Fibroblast of peridontal ligament (primary cell): ENCODE data around the gene CCND1.
"Not testable (repeated sequence)": the region's sequence is repeated elsewhere in the genome, so short reads cannot be mapped to it uniquely, and the experiment has no call there.

Source experiments
- DNase-seq: peaks from one replicate; pipeline ENCODE4 v3.0.0-alpha.2; 2010; ENCODE audit errors: extremely low read depth

CCND1 gene

DNA sequence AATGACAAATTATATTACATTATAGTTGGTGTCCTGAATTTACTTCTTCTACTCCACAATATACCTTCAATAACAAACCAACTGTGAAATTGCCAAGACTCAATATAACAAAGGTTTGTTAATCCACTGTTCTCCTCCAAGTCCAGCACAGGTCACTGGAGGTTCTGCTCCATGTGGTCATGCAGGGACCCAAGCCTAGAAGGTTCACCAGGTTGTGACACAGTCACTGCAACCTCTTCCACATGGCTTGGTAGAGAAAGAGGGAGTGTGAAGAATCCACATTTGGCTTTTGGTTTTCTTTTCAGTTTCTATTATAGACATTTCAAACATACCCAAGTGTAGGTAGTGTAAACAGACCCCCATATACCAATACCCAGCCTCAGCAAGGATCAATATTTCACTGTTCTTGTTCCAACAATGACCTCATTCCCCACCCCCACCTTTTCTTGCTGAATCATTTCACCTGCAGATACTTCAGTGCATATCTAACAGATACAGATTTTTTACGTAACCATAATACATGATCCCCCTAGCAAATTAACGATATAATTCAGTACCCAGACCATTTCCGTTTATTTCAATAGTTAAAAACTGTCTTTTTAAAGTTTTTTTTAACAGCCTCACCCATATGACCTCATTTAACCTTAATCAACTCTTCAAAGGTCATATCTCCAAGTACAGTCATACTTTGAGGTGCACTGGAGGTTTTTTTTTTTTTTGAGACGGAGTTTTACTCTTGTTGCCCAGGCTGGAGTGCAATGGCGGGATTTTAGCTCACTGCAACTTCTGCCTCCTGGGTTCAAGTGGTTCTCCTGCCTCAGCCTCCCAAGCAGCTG lies 48.7 kb downstream of the CCND1 start:
- DNase-seq = no peak

DNA sequence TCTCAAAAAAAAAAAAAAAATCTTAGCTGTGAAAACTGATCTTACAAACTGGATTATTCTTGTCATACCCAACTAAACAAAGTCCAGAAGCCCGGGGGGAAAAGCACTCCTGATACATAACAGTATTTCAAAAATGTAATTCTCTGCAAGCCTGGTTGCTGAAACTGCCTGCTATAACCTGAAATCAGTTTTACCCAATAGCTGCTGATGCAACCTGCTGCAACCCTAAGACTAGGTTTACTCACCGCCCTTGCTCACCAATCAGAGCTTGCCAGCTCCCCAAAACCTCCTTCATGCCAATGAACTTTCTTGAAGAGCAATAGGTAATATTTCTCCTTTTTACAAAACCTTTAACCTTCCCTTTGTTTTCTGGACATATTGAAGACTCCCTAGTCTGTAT lies 50.5 kb downstream of the CCND1 start:
- DNase-seq = peak; percentile 48

DNA sequence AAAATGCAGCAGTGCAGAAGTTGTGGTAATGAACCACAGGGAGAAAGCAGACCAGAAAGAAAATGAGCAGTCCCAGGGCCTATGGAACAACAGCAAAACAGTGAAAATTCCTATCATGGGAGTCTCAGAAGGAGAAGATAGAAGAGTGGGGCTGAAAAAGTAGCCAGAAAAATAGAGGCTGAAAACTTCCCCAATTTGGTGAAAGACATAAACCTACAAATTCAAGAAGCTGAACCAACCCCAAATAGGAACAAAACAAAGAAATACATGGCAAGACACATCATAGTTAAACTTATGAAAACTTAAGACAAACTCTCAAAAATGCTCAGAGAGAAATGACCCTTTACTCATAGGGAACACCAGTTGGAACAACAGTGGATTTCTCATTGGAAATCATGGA lies 51.5 kb downstream of the CCND1 start:
- DNase-seq = no peak

GRCh38 chr11:69694781-69695180 lies 53.8 kb downstream of the CCND1 start:
- DNase-seq = no peak

DNA sequence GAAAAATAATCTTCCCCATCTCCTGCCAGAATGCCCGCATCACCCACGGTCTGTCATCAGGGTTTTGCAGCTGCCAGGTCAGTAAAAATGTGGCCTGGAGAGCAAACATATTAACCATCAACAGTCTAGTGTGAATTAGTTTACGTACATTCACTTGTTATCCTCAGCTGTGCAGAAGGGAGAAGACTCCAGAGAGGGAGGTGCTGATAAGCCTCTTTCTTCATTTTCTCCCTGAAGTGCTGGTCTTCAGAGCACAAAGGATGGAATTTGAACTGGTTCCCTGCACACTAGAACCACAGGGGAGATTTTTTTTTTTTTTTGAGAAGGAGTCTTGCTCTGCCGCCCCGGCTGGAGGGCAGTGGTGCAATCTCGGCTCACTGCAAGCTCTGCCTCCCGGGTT lies 54.6 kb downstream of the CCND1 start:
- no peak for DNase-seq

DNA sequence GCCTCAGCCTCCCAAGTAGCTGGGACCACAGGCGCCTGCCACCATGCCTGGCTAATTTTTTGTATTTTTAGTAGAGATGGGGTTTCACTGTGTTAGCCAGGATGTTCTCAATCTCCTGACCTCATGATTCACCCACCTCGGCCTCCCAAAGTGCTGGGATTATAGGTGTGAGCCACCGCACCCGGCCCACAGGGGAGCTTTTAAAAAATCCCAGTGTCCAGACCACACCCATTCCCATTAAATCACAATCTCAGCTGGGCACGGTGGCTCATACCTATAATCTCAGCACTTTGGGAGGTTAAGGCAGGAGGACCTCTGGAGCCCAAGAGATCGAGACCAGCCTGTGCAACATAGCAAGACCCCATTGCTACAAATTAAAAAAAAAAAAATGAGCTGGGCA lies 55.0 kb downstream of the CCND1 start:
- DNase-seq = not testable (repeated sequence)

GRCh38 chr11:69696749-69697468 lies 56.0 kb downstream of the CCND1 start:
- no peak for DNase-seq

DNA sequence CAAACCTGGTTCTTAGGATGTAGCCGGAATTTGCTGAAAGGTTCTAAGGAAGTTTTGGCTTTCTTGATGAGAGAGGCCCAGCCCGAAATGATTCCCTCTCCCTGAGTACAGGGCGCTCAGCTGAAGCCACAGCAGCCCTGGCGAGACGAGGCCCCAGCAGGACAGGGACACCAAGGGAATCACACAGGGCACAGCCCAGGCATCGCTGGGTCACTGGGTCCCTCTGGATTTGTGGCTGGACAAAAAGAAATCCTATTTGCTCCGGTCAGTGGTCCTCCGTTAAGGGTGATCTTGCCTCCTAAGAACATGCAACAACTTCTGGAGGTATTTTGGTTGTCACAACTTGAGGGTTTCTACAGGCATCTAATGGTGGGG lies 56.5 kb downstream of the CCND1 start:
- DNase-seq = no peak

GRCh38 chr11:69697861-69698260 lies 56.9 kb downstream of the CCND1 start:
- DNase-seq = no peak

- DNase-seq = no peak
Observed at GRCh38 chr11:69698362-69698761, 57.4 kb downstream of the CCND1 start.

DNA sequence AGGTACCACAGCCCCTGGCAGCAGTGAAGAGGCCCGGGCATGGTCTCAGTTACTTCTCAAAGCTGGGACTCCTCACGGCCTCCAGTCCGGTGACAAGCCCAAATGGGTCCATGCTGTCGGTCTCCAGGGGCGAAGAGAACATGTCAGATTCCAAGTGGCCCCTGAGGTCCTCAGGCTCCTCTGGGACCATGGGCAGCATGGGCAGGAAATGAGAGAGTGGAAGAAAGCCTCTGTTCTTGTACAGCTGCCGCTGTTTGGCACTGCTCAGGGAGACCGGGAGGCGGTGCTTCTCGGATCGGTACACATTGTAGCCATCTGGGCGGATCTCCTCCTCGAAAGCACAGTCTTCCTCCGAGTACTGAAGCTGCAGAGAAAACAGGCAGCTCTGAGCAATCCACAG lies 58.3 kb downstream of the CCND1 start:
- no peak for DNase-seq

DNA sequence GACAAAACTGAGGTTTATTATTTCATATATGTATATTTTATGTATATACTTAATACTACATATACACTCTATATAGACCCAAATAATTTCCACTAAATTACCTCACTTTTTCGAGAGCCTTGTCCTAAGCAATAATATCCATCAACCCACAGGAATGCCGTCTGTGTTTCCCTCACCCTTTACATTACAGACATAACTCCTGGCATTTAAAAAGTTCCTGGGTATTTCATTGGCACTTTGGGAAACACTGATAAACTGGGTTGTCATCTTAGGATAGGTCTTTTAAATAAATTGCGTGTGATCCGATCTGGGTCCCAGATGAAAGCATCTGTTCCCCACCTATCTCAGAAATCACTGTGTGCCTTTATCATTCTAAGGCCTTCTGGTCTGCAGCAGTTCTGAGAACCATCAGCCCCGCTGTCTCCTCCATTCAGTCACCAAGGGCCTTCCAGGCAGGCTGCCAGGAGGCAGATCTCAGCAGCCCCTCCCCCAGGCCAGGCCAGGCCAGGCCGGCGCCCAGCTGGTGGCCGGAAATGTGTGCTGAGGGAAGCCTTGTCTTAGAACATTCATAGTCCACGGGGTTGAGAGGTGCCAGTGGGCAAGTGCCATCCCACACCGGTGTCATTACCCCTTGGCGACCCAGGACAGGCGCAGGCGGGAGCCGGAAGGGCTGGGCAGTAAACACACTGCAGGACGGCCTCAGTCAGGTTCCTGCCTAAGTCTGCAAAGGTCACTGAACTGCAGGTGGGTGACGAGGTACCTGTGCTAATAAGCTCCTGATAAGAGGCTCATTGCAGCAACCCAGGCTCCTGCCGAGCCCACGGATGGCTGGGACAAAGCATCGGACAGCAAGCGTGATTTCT lies 59.6 kb downstream of the CCND1 start:
- peak; percentile 10 for DNase-seq

DNA sequence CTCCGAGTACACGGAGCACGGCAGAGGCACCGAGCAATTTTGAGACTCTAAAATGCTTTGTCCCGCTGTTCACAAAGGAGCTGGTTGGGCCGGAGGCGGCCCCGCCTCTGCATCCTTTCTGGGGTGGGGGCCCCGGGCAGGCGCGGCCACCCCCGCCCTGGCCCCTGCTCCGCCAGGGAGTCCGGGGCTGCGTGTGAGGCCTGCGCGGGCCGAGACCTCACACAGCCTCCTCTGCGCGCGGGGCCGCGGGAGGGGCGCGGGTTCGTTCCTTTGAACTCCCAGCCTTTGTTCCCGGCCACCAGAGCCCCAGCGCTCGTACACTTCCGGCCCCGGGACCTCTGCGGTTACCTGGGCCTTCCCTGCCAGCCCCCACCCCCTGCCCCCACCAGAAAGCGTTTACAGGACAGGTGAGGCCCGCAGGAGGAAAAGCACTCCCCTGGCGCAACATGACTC lies 61.3 kb downstream of the CCND1 start:
- no peak for DNase-seq

DNA sequence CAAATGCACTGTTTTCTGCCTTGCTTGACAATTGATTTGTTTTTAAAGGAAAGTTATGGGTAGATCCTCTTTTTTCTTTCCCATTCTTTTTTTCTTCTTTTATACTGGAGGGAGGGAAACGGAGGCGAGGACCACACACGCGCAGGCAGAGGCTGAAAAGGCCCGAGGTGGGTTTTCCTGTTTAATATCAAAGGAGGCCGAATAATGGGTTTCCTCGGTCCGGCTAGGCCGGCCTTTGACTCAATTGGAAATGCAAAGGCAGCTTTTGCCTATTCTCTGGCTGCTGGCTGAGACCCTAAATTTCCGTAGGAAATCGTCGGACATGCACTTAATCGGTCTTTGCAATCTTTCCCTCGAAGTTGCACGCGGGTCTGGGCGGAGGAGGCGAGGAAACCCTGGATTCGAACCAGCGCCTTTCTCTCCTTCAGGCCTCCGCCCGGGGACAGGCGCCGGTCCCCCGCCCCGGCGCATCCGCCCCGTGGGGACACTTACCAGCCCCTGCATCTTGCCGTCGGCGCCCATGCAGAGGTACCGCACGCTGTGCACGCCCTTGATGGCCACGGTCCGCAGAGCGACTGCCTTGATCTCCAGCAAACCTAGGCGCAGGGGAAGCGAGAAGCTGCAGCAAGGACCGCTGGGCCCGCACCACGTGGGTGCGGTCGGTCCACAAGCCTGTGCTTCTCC lies 62.0 kb downstream of the CCND1 start:
- DNase-seq = no peak

GRCh38 chr11:69703453-69703767 lies 62.5 kb downstream of the CCND1 start:
- no peak for DNase-seq
